IPS-15b (cell line): ENCODE data around the gene ARHGAP45.

Experiments used
- H3K27me3 ChIP-seq: one replicate; pipeline ENCODE4 v1.6.1; 2013; ENCODE audit warnings: low read length; ENCODE audit not compliant: control insufficient read depth, insufficient read depth
- H3K36me3 ChIP-seq: one replicate; pipeline ENCODE4 v1.6.1; 2013; ENCODE audit warnings: low read length; ENCODE audit not compliant: control insufficient read depth, insufficient read depth
- H3K4me1 ChIP-seq: one replicate; pipeline ENCODE4 v1.6.1; 2013; ENCODE audit warnings: mild to moderate bottlenecking, low read length; ENCODE audit not compliant: control insufficient read depth, insufficient read depth
- H3K4me3 ChIP-seq: one replicate; pipeline ENCODE4 v1.5.1; 2013; ENCODE audit warnings: low read depth, low read length
- H3K9ac ChIP-seq: one replicate; pipeline ENCODE4 v1.6.1; 2013; ENCODE audit warnings: low read depth, mild to moderate bottlenecking, low read length
- H3K9me3 ChIP-seq: one replicate; pipeline ENCODE4 v1.6.1; 2013; ENCODE audit warnings: mild to moderate bottlenecking, low read length; ENCODE audit not compliant: control insufficient read depth, insufficient read depth

Gene ARHGAP45

GRCh38 chr19:1026783-1027649, 40.0 kb upstream of the ARHGAP45 start:
- Histone ChIP-seq H3K9me3 (no peaks in the 10 kb centered on the region), H3K4me1 (no peaks in the 10 kb centered on the region), H3K4me3 (peak overlapping the region; percentile 83), H3K9ac (peak overlapping the region; percentile 92), H3K27me3 (no peaks in the 10 kb centered on the region), H3K36me3 (peaks cover 9% of the 10 kb centered on the region)

GRCh38 chr19:1027650-1028061, 39.3 kb upstream of the ARHGAP45 start:
- Histone ChIP-seq H3K4me3 (peak overlapping the region; percentile 83), H3K36me3 (peaks cover 15% of the 10 kb centered on the region), H3K4me1 (no peaks in the 10 kb centered on the region), H3K9me3 (no peaks in the 10 kb centered on the region), H3K9ac (peak overlapping the region; percentile 92), H3K27me3 (no peaks in the 10 kb centered on the region)

- Histone ChIP-seq H3K4me3 (peak overlapping the region; percentile 83), H3K36me3 (peaks cover 19% of the 10 kb centered on the region), H3K9me3 (no peaks in the 10 kb centered on the region), H3K27me3 (no peaks in the 10 kb centered on the region), H3K9ac (no peak overlapping the region), H3K4me1 (no peaks in the 10 kb centered on the region)
These were observed 38.7 kb upstream of the ARHGAP45 start for GRCh38 chr19:1028062-1028926.

- H3K4me3 ChIP-seq: no peak overlapping the region
- no peak overlapping the region for H3K9ac ChIP-seq
- H3K36me3 ChIP-seq: peaks cover 36% of the 10 kb centered on the region
- H3K4me1 ChIP-seq: no peaks in the 10 kb centered on the region
- no peaks in the 10 kb centered on the region for H3K27me3 ChIP-seq
- H3K9me3 ChIP-seq: no peaks in the 10 kb centered on the region
These were observed 34.6 kb upstream of the ARHGAP45 start for GRCh38 chr19:1032264-1032867.

GRCh38 chr19:1035998-1036621, 30.9 kb upstream of the ARHGAP45 start:
- Histone ChIP-seq H3K4me3 (no peak overlapping the region), H3K9me3 (no peaks in the 10 kb centered on the region), H3K9ac (no peak overlapping the region), H3K4me1 (no peaks in the 10 kb centered on the region), H3K36me3 (peaks cover 40% of the 10 kb centered on the region), H3K27me3 (no peaks in the 10 kb centered on the region)

- Histone ChIP-seq H3K9me3 (no peaks in the 10 kb centered on the region), H3K9ac (no peak overlapping the region), H3K27me3 (no peaks in the 10 kb centered on the region), H3K4me3 (no peak overlapping the region), H3K36me3 (peaks cover 39% of the 10 kb centered on the region), H3K4me1 (no peaks in the 10 kb centered on the region)
These were observed 29.3 kb upstream of the ARHGAP45 start for GRCh38 chr19:1037621-1038064.

- Histone ChIP-seq H3K9me3 (no peaks in the 10 kb centered on the region), H3K9ac (no peak overlapping the region), H3K36me3 (peaks cover 36% of the 10 kb centered on the region), H3K4me1 (no peaks in the 10 kb centered on the region), H3K27me3 (no peaks in the 10 kb centered on the region), H3K4me3 (peak overlapping the region; percentile 90)
These were observed 27.9 kb upstream of the ARHGAP45 start for GRCh38 chr19:1038978-1039645.

GRCh38 chr19:1039646-1040475, 27.1 kb upstream of the ARHGAP45 start, which contains the start of gene ABCA7:
Gene ABCA7, plus strand, starts transcription at chr19:1040107. Its CDS starts 1,255 bp downstream, at chr19:1041362.
- Histone ChIP-seq H3K4me3 (peak within 1 kb of the TSS; percentile 90), H3K27me3 (no peaks in the 10 kb centered on the region), H3K36me3 (peaks cover 36% of the 10 kb centered on the region), H3K9ac (peak within 1 kb of the TSS; percentile 79), H3K4me1 (no peaks in the 10 kb centered on the region), H3K9me3 (no peaks in the 10 kb centered on the region)

GRCh38 chr19:1040476-1041271, 26.3 kb upstream of the ARHGAP45 start:
- no peaks in the 10 kb centered on the region for H3K9me3 ChIP-seq
- no peaks in the 10 kb centered on the region for H3K27me3 ChIP-seq
- H3K4me3 ChIP-seq: peak overlapping the region; percentile 90
- no peaks in the 10 kb centered on the region for H3K4me1 ChIP-seq
- peaks cover 31% of the 10 kb centered on the region for H3K36me3 ChIP-seq
- H3K9ac ChIP-seq: peak overlapping the region; percentile 79
